Epidermal melanocyte (primary cell): ENCODE results near the gene HAGH.

ENCODE experiments used
- DNase-seq: peaks from one replicate; pipeline ENCODE4 v3.0.0; 2011; ENCODE audit warnings: low spot score; ENCODE audit not compliant: insufficient read length

Gene HAGH

DNA sequence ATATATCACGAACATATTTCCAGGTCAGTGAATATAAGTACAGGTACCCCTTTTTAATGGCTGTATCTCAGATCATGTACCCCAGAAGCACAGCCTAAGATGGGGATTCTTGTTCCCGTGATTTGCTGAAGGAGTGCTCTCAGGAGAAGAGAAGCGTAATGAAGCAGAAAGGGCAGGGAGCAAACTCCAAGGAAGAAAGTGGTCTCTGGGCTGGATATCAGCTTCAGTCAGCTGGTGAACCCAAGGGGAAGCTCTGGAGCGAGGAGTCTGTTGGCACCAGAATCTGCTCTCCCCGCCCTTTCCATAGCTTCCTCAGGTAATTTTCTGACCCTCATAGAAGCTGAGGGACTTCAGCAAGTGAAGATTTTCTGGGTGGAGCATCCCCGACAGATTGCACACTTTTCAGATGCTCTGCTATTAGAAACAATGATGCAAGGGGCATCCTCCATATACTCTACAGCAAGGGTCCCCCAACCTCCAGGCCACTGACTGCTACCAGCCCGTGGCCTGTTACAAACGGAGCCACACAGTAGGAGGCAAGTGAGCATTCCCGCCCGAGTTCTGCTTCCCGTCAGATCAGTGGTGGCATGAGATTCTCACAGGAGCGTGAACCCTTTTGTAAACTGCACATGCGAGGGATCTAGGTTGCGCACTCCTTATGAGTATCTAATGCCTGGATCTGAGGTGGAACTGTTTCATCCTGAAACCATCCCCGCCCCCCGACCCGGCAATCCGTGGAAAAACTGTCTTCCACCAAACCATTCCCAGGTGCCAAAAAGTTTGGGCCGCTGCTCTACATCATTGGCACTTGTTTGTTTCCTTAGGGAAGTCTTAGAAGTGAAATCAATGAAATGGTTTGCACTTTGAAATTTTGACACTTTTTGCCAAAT, 4.8 kb upstream of the HAGH start:
- DNase-seq, result no peak

- DNase-seq, result no peak
Observed at GRCh38 chr16:1830213-1830612, 3.6 kb upstream of the HAGH start.

GRCh38 chr16:1828645-1829410, 2.2 kb upstream of the HAGH start:
- DNase-seq, result no peak

DNA sequence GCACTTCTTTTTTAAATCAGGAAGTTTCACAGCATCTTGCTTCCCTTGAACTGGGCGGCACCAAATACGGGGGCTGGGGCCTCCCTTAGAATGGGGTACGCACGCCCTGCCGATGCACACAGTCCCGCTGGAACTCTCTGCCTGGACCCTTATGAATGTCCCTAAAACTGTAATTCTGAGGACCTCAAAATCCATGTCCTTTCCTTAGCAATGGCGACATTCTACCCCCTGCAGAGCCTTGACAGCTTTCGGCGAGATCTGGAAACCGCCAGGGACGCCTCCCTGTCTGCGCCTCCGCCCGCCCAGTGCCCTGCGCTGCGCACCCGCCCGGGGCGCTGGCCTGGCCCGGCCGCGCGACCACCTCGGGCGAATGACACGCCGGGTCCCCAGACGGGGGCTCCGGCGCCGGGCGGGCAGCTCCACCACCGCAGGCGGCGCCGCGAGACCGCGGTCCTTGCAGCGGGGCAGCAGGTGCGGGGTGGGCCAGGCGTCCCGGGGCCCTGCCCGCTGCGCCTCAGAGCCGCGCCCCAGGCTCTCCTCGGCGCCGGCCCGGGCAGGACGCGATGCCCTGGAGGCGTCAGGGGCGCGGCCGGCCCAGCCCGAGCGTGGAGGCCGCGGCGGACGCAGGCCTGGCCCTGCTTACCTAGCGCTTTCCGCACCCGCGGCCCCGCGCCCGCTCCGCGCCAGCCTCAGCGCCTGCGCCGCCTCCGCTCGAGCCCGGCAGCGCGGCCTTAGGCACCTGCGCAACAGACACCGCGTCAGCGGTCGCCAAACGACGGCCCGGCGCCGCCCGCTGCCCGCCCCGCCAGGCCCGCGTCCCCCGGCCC, 548 bp downstream of the HAGH start:
- no peak for DNase-seq

GRCh38 chr16:1825381-1825863, 1.2 kb downstream of the HAGH start:
- no peak for DNase-seq

- DNase-seq, result no peak
Observed at GRCh38 chr16:1823821-1824220, 2.8 kb downstream of the HAGH start.

DNA sequence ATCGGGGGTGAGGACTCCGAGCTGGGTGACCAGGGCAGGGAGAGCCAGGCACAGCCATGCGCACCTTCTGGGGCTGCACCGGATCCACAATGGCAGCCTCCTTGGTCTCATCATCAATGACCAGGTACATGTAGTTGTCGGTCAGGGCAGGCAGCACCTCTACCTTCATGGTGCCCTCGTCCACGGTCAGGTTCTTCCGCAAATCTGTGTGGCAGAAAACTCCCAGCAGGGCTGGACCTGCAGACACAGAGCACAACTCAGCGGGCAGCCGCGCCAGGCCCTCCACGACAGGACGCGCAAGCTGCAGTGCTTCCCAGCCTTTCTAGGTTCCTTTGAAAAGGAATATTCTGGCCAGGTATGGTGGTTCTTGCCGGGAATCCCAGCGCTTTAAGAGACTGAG, 3.8 kb downstream of the HAGH start:
- no peak for DNase-seq

GRCh38 chr16:1821861-1822611, 4.6 kb downstream of the HAGH start:
- DNase-seq, result no peak

DNA sequence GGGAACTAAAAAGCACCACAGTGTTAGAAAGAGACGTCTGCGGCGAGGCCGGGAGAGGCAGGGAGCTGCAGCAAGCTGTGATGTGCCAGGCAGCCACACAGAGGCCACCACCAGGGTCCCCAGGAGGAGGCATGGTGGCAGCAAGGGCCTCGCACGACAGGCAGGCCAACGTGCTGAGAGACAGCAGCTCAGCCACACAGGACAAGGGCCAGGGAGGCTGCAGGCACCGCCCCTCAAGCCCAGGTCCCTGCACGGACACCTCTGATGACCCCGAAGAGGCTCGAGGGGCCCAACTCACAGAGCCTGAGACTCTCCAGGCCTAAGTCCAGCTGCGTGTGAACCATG, 5.7 kb downstream of the HAGH start:
- DNase-seq, result no peak

GRCh38 chr16:1820096-1820945, 6.3 kb downstream of the HAGH start:
- DNase-seq, result no peak

DNA sequence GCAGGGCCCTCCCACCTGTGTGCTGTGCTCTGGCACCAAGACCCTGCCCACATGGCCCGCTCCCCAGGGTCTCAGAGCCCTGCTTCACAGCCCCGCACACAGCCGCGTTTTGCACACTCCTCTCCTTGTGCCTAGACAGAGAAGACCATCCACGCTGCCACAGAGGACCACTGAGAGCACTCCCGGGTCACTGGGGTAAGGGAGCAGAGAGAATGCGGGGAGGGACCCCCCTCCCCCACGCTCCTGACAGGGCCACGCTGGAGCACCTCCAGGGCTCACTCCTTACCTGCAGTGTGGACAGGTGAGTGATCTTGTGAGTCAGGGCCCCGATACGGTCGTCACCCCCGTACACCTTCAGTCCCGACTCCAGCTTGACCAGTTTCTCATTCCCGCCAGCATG, 7.0 kb downstream of the HAGH start:
- DNase-seq, result no peak

- DNase-seq, result no peak
Observed at GRCh38 chr16:1818873-1819525, 7.6 kb downstream of the HAGH start.

DNA sequence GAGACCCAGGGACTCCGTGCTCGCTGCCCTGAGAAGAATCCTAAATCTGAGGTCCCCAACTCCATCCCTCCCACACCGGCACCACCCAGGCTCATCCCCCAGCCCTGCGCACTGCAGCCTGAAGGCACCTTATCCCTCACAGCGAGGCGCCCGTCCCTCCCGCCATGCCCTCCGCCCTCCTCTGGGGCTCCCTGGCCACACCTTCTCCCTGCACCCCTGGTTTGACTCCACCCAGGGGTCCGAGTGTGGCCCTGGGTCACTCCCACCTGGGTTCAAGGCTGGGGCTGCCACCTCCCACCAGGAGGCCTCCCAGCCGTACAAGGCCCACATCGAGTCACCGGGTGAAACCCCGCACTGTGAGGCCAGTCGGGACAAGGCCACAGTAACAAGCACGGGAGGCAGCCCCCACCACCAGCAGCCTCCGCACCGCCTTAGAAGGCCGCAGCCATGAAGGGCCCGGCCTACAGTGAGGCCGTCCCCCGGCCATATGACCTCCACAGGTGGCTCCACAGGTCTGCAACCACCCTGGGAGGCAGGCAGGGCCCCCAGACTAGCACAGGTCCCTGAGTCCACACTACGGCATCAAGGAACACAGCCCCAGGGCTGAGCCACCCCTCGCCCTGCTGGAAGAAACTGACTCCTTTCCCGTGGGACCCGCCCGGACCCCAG, 8.3 kb downstream of the HAGH start:
- DNase-seq, result no peak

DNA sequence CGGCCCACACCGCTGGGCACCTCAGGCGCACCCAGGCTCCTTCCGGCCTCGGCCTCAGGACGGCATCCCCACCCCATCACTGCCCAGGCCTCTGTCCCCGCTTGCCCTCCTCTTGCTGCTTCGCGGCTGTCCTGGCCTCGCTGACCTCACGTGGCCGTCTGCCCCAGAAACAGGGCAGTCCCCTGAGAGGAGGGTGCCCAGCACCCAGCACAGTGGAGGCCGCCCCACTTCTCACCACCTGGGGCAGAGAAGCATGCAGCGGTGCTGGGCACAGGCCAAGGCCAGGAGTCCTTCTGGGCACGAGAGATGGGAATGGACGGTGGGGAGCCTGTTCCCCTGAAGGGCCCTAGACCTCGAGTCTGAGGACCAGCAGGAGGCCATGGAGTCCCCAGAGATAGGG, 8.9 kb downstream of the HAGH start:
- DNase-seq, result no peak

GRCh38 chr16:1817276-1817589, 9.4 kb downstream of the HAGH start:
- no peak for DNase-seq

GRCh38 chr16:1816396-1817275, 10.0 kb downstream of the HAGH start:
- no peak for DNase-seq

DNA sequence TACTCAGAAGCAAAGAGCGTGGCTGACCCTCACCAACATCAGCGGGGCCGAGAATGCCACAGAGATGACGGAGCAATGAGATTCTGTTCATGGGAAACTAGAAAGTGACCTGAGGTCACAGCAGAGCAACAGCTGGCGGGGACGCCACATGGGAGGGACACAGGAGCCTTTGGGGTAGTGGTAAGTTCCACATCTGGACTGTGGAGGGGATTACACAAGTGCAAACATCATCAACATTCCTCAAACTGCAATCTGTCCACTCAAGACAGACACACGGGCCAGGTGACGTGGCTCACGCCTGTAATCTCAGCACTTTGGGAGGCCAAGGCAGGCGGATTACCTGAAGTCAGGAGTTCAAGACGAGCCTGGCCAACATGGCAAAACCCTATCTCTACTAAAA, 11.2 kb downstream of the HAGH start:
- no peak for DNase-seq

GRCh38 chr16:1812732-1813163, 13.9 kb downstream of the HAGH start:
- peak; percentile 53 for DNase-seq
